ENCODE data around the gene OGG1. TPM values are rescaled to one million over a fixed set of nuclear protein-coding genes. Genes with fewer than 3 reads are reported as not detected.

OGG1 gene
- total RNA-seq, 2 donors from 2014 or later, result 10.8 to 12.2 TPM

- H3K27me3 ChIP-seq, result no peaks in the 10 kb centered on the region
- H3K36me3 ChIP-seq, result peaks cover 61% of the 10 kb centered on the region
- peaks cover 0 to 31% of the 10 kb centered on the region in 2 donors for H3K4me1 ChIP-seq
- H3K9me3 ChIP-seq, result no peaks in the 10 kb centered on the region
- peak overlapping the region; percentile 24 to 45 for H3K27ac ChIP-seq
- no peak for DNase-seq (ENCODE audit: low spot score)
- TF ChIP-seq CTCF (IDR thresholded peaks at IDR 0.05), result no peak
- no peak overlapping the region for H3K4me3 ChIP-seq
Measured at GRCh38 chr3:9754678-9755077, 4.9 kb downstream of the OGG1 start.

GRCh38 chr3:9757427-9757826 is 7.7 kb downstream of the OGG1 start:
- Histone ChIP-seq H3K4me1 (peaks cover 0 to 10% of the 10 kb centered on the region in 2 donors), H3K27me3 (no peaks in the 10 kb centered on the region), H3K27ac (no peak overlapping the region), H3K36me3 (peaks cover 68% of the 10 kb centered on the region), H3K4me3 (no peak overlapping the region), H3K9me3 (no peaks in the 10 kb centered on the region)
- DNase-seq (ENCODE audit: low spot score), result no peak
- TF ChIP-seq CTCF (IDR thresholded peaks at IDR 0.05), result no peak

- no peak for TF ChIP-seq CTCF (IDR thresholded peaks at IDR 0.05)
- Histone ChIP-seq H3K36me3 (peaks cover 59% of the 10 kb centered on the region), H3K9me3 (no peaks in the 10 kb centered on the region), H3K27ac (no peak overlapping the region), H3K4me3 (no peak overlapping the region), H3K4me1 (no peaks in the 10 kb centered on the region), H3K27me3 (no peaks in the 10 kb centered on the region)
- DNase-seq (ENCODE audit: low spot score), result no peak
Measured at GRCh38 chr3:9760779-9761505, 11.2 kb downstream of the OGG1 start.

GRCh38 chr3:9761919-9762318 is 12.2 kb downstream of the OGG1 start:
- Histone ChIP-seq H3K27ac (no peak overlapping the region), H3K27me3 (no peaks in the 10 kb centered on the region), H3K4me1 (peaks cover 0 to 5% of the 10 kb centered on the region in 2 donors), H3K36me3 (peaks cover 51% of the 10 kb centered on the region), H3K4me3 (no peak overlapping the region), H3K9me3 (no peaks in the 10 kb centered on the region)
- no peak for DNase-seq (ENCODE audit: low spot score)
- TF ChIP-seq CTCF (IDR thresholded peaks at IDR 0.05), result no peak

GRCh38 chr3:9762871-9763270 is 13.1 kb downstream of the OGG1 start:
- Histone ChIP-seq H3K27me3 (no peaks in the 10 kb centered on the region), H3K27ac (no peak overlapping the region), H3K36me3 (peaks cover 41% of the 10 kb centered on the region), H3K4me3 (no peak overlapping the region), H3K9me3 (no peaks in the 10 kb centered on the region), H3K4me1 (peaks cover 0 to 15% of the 10 kb centered on the region in 2 donors)
- DNase-seq (ENCODE audit: low spot score), result no peak
- no peak for TF ChIP-seq CTCF (IDR thresholded peaks at IDR 0.05)

- DNase-seq (ENCODE audit: low spot score), result no peak
- Histone ChIP-seq H3K36me3 (peaks cover 13% of the 10 kb centered on the region), H3K27ac (no peak overlapping the region), H3K4me1 (peaks cover 0 to 42% of the 10 kb centered on the region in 2 donors), H3K27me3 (no peaks in the 10 kb centered on the region), H3K9me3 (no peaks in the 10 kb centered on the region), H3K4me3 (no peak overlapping the region)
- no peak for TF ChIP-seq CTCF (IDR thresholded peaks at IDR 0.05)
Measured at GRCh38 chr3:9765865-9766264, 16.1 kb downstream of the OGG1 start.
